ENCODE measurements around the gene SAA1.
"Not testable (repeated sequence)": the region's sequence is repeated elsewhere in the genome, so short reads cannot be mapped to it uniquely, and the experiment has no call there.

Gene SAA1

DNA sequence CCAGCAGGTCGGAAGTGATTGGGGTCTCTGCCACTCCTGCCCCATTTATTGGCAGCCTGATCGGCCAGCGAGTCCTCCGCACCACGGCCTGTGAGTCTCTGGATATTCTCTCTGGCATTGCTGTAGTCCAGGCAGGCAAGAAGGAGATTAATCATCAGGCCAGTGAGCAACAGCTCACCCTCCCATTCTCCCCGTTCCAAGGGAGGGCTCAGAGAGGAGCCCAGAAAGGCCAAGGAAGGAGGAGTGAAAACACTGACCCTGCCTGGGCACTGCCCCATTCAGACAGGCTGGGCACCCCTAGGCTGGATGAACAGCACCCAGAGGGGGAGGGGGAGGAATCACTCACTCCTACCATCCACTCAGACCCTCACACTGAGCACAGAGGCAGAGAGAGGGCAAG is 20.7 kb upstream of the SAA1 start:
- no peaks in the 10 kb centered on the region for H3K79me2 ChIP-seq (ENCODE audit: insufficient read depth, low read length)
- no peak overlapping the region for H3K4me3 ChIP-seq (ENCODE audit: low read depth in 1 of 2, low read length in 2 of 2)
- ATAC-seq (ENCODE audit: insufficient read depth, low read depth) (no peak), DNase-seq (no peak)
- no peak for TF ChIP-seq EZH2 (IDR thresholded peaks at IDR 0.05; ENCODE audit: borderline replicate concordance, low read depth, low read length, severe bottlenecking)
- TF ChIP-seq CTCF (IDR thresholded peaks at IDR 0.05; ENCODE audit: borderline replicate concordance, extremely low read depth, low read length, poor library complexity, severe bottlenecking) = no peak
- no peaks in the 10 kb centered on the region for H4K20me1 ChIP-seq (ENCODE audit: insufficient read depth, low read length)
- no peak overlapping the region for H3K4me2 ChIP-seq (ENCODE audit: insufficient read depth, low read length)
- no peak overlapping the region for H2AFZ ChIP-seq (ENCODE audit: low read depth, low read length)
- H3K36me3 ChIP-seq (ENCODE audit: insufficient read depth, low read length) = no peaks in the 10 kb centered on the region
- no peak overlapping the region for H3K9ac ChIP-seq (ENCODE audit: low read depth, low read length)
- H3K27me3 ChIP-seq (ENCODE audit: insufficient read depth, low read length, poor library complexity) = peaks cover 8% of the 10 kb centered on the region
- H3K27ac ChIP-seq (ENCODE audit: low read length) = no peak overlapping the region
- H3K9me3 ChIP-seq (ENCODE audit: insufficient read depth, low read length, severe bottlenecking) = no peaks in the 10 kb centered on the region
- H3K4me1 ChIP-seq (ENCODE audit: insufficient read depth, low read length) = no peaks in the 10 kb centered on the region

- not testable (repeated sequence) for H4K20me1 ChIP-seq (ENCODE audit: insufficient read depth, low read length); ATAC-seq (ENCODE audit: insufficient read depth, low read depth); H3K36me3 ChIP-seq (ENCODE audit: insufficient read depth, low read length); H3K27ac ChIP-seq (ENCODE audit: low read length); H3K4me2 ChIP-seq (ENCODE audit: insufficient read depth, low read length); H3K79me2 ChIP-seq (ENCODE audit: insufficient read depth, low read length); H3K4me3 ChIP-seq (ENCODE audit: low read depth in 1 of 2, low read length in 2 of 2); H3K9me3 ChIP-seq (ENCODE audit: insufficient read depth, low read length, severe bottlenecking); H3K9ac ChIP-seq (ENCODE audit: low read depth, low read length); H2AFZ ChIP-seq (ENCODE audit: low read depth, low read length); H3K27me3 ChIP-seq (ENCODE audit: insufficient read depth, low read length, poor library complexity); H3K4me1 ChIP-seq (ENCODE audit: insufficient read depth, low read length); DNase-seq
Observed at GRCh38 chr11:18246379-18247190, 19.5 kb upstream of the SAA1 start.

DNA sequence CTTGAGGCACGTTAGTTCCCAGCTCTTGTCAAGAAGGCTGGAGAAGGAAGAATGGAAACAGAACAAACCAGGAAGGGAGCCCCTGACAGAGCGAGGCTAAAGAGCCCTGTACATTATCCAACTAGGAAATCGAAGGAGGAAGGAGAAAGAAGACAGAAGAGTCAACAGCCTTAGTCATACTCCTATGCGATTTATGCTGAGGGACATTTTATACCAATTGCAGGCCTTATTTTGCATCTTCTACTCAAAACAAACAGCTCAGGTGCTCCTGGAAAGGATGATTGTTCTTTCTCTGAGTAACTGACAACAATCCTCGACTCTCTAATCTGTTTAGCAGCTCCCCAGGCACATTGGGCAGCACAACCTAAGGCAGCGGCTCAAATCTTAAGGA is 18.9 kb upstream of the SAA1 start:
- not testable (repeated sequence) for ATAC-seq (ENCODE audit: insufficient read depth, low read depth); H3K4me1 ChIP-seq (ENCODE audit: insufficient read depth, low read length); H4K20me1 ChIP-seq (ENCODE audit: insufficient read depth, low read length); H3K27ac ChIP-seq (ENCODE audit: low read length); H3K9ac ChIP-seq (ENCODE audit: low read depth, low read length); H3K79me2 ChIP-seq (ENCODE audit: insufficient read depth, low read length); H3K27me3 ChIP-seq (ENCODE audit: insufficient read depth, low read length, poor library complexity); H3K4me3 ChIP-seq (ENCODE audit: low read depth in 1 of 2, low read length in 2 of 2); H3K4me2 ChIP-seq (ENCODE audit: insufficient read depth, low read length); H3K9me3 ChIP-seq (ENCODE audit: insufficient read depth, low read length, severe bottlenecking); H3K36me3 ChIP-seq (ENCODE audit: insufficient read depth, low read length); DNase-seq; H2AFZ ChIP-seq (ENCODE audit: low read depth, low read length)

- no peak within 1 kb of the TSS for H3K27ac ChIP-seq (ENCODE audit: low read length)
- no peaks in the 10 kb centered on the region for H3K9me3 ChIP-seq (ENCODE audit: insufficient read depth, low read length, severe bottlenecking)
- ATAC-seq (ENCODE audit: insufficient read depth, low read depth) (no peak), DNase-seq (no peak)
- H3K27me3 ChIP-seq (ENCODE audit: insufficient read depth, low read length, poor library complexity) = peaks cover 8% of the 10 kb centered on the region
- no peak within 1 kb of the TSS for H3K4me3 ChIP-seq (ENCODE audit: low read depth in 1 of 2, low read length in 2 of 2)
- TF ChIP-seq CTCF (IDR thresholded peaks at IDR 0.05; ENCODE audit: borderline replicate concordance, extremely low read depth, low read length, poor library complexity, severe bottlenecking) (no peak), EZH2 (IDR thresholded peaks at IDR 0.05; ENCODE audit: borderline replicate concordance, low read depth, low read length, severe bottlenecking) (no peak)
- H3K9ac ChIP-seq (ENCODE audit: low read depth, low read length) = no peak within 1 kb of the TSS
- no peaks in the 10 kb centered on the region for H3K79me2 ChIP-seq (ENCODE audit: insufficient read depth, low read length)
- H3K4me1 ChIP-seq (ENCODE audit: insufficient read depth, low read length) = no peaks in the 10 kb centered on the region
- H2AFZ ChIP-seq (ENCODE audit: low read depth, low read length) = no peak within 1 kb of the TSS
- no peaks in the 10 kb centered on the region for H3K36me3 ChIP-seq (ENCODE audit: insufficient read depth, low read length)
- H4K20me1 ChIP-seq (ENCODE audit: insufficient read depth, low read length) = no peaks in the 10 kb centered on the region
- H3K4me2 ChIP-seq (ENCODE audit: insufficient read depth, low read length) = no peak within 1 kb of the TSS
Observed at GRCh38 chr11:18248561-18248960, 17.5 kb upstream of the SAA1 start, which contains the start of gene SAA2. TSS of gene SAA2 (minus strand) at chr11:18248668. CDS start at chr11:18248011, 657 bp downstream.

Data from DND-41 (cell line).